Central memory CD4-positive, alpha-beta T cell (primary cell): ENCODE measurements around the gene SAC3D1.
A peak's percentile ranks its signal among the peaks of the same experiment; 100 is the strongest.
"Not testable (repeated sequence)": the region's sequence is repeated elsewhere in the genome, so short reads cannot be mapped to it uniquely, and the experiment has no call there.

Experiments
- DNase-seq: peaks from one replicate; pipeline ENCODE4 v3.0.0; 2022
- total RNA-seq, 3 experiments: gene quantifications; one replicate each; lab custom pipeline; 2026; lab: John Stamatoyannopoulos, UW

The SAC3D1 gene
- total RNA-seq = 3.9 to 12.1 (median 7.6) reads per million in 3 experiments

- DNase-seq = peak; percentile 84
These were observed at the start of gene SAC3D1 for GRCh38 chr11:65040847-65041622. TSS of gene SAC3D1 (plus strand) at chr11:65041210. CDS start at chr11:65041293, 83 bp downstream.

GRCh38 chr11:64994318-64994717 is 46.7 kb upstream of the SAC3D1 start:
- DNase-seq = no peak

- DNase-seq = no peak
These were observed 44.7 kb upstream of the SAC3D1 start for GRCh38 chr11:64996327-64996709.

GRCh38 chr11:64996710-64997380 is 44.2 kb upstream of the SAC3D1 start, which contains the start of gene BATF2:
TSS of gene BATF2 (minus strand) at chr11:64996971. CDS start at chr11:64996914, 57 bp downstream.
- DNase-seq = no peak

GRCh38 chr11:64998141-64998540 is 42.9 kb upstream of the SAC3D1 start:
- DNase-seq = no peak

GRCh38 chr11:64998690-64999431 is 42.1 kb upstream of the SAC3D1 start:
- DNase-seq = no peak

- no peak for DNase-seq
These were observed 41.5 kb upstream of the SAC3D1 start for GRCh38 chr11:64999478-64999877.

GRCh38 chr11:65002706-65003105 is 38.3 kb upstream of the SAC3D1 start:
- DNase-seq = no peak

GRCh38 chr11:65003282-65003681 is 37.7 kb upstream of the SAC3D1 start:
- no peak for DNase-seq

- DNase-seq = not testable (repeated sequence)
These were observed 37.0 kb upstream of the SAC3D1 start for GRCh38 chr11:65003968-65004367.

GRCh38 chr11:65008016-65008415 is 33.0 kb upstream of the SAC3D1 start:
- DNase-seq = no peak

GRCh38 chr11:65008873-65009272 is 32.1 kb upstream of the SAC3D1 start:
- no peak for DNase-seq

- DNase-seq = peak; percentile 89
These were observed 27.7 kb upstream of the SAC3D1 start for GRCh38 chr11:65013130-65013887.

GRCh38 chr11:65013888-65014725 is 26.9 kb upstream of the SAC3D1 start, which contains the start of gene ARL2:
TSS of gene ARL2 (plus strand) at chr11:65014160. CDS start at chr11:65014208, 48 bp downstream.
- DNase-seq = peak; percentile 76

GRCh38 chr11:65014726-65015227 is 26.2 kb upstream of the SAC3D1 start:
- DNase-seq = no peak

GRCh38 chr11:65016705-65017104 is 24.3 kb upstream of the SAC3D1 start:
- DNase-seq = no peak

- no peak for DNase-seq
These were observed 23.1 kb upstream of the SAC3D1 start for GRCh38 chr11:65017937-65018336.

- no peak for DNase-seq
These were observed 21.2 kb upstream of the SAC3D1 start for GRCh38 chr11:65019824-65020223.

- DNase-seq = no peak
These were observed 20.0 kb upstream of the SAC3D1 start for GRCh38 chr11:65021003-65021402.

- no peak for DNase-seq
These were observed 19.5 kb upstream of the SAC3D1 start for GRCh38 chr11:65021509-65021908.

GRCh38 chr11:65023502-65023901 is 17.5 kb upstream of the SAC3D1 start:
- DNase-seq = not testable (repeated sequence)
